ENCODE measurements around the gene ALDH3B2. TPM values are rescaled to one million over a fixed set of nuclear protein-coding genes. Genes with fewer than 3 reads are reported as not detected.
"Not testable (repeated sequence)": the region's sequence is repeated elsewhere in the genome, so short reads cannot be mapped to it uniquely, and the experiment has no call there.

Gene ALDH3B2
- total and polyA plus RNA-seq, 2 of the 8 experiments (the other 6 are each of a cell fraction or from before 2014, with no cell fraction given) = not detected

- H3K14ac ChIP-seq (ENCODE audit: insufficient read length); H2BK12ac ChIP-seq (ENCODE audit: low read depth, low read length); H3K27ac ChIP-seq (ENCODE audit: low read depth, low read length); FAIRE-seq; H3K18ac ChIP-seq (ENCODE audit: extremely low read depth, low read length); H3K9me3 ChIP-seq (ENCODE audit: insufficient read depth in 2 of 2, low read depth in 1 of 2, low read length in 1 of 2); POLR2A ChIA-PET (ENCODE audit: partially characterized antibody); H3K4me1 ChIP-seq (replicated peaks in 1 of 4; ENCODE audit: control insufficient read depth in 3 of 4, insufficient read depth in 4 of 4, low read length in 3 of 4); H3K4me3 ChIP-seq (ENCODE audit: extremely low read depth in 1 of 4, insufficient read depth in 2 of 4, low read depth in 3 of 4, low read length in 4 of 4); H3K23ac ChIP-seq (ENCODE audit: insufficient read length); H3K4ac ChIP-seq (replicated peaks; ENCODE audit: insufficient read length, low read depth, low read length); H2BK15ac ChIP-seq (ENCODE audit: low read length); H3K79me1 ChIP-seq (ENCODE audit: low read depth, low read length); H3K4me2 ChIP-seq (ENCODE audit: insufficient read depth in 1 of 2, low read depth in 2 of 2, low read length in 2 of 2); H3K23me2 ChIP-seq (ENCODE audit: low read depth, low read length); H4K5ac ChIP-seq (ENCODE audit: insufficient read length, low read depth, low read length); H3K79me2 ChIP-seq (ENCODE audit: control insufficient read depth in 1 of 2, insufficient read depth in 2 of 2, low read length in 2 of 2); H4K8ac ChIP-seq (ENCODE audit: extremely low read depth, insufficient read depth, low read length); H2BK120ac ChIP-seq (replicated peaks; ENCODE audit: low read depth, low read length); H2BK5ac ChIP-seq (ENCODE audit: low read depth, low read length); H3K36me3 ChIP-seq (ENCODE audit: control insufficient read depth in 2 of 4, insufficient read depth in 4 of 4, low read length in 3 of 4); H4K91ac ChIP-seq (replicated peaks; ENCODE audit: insufficient read length, low read length); H2BK20ac ChIP-seq (ENCODE audit: low read length); H2AFZ ChIP-seq (ENCODE audit: low read length); H2AK5ac ChIP-seq (ENCODE audit: low read depth, low read length); H3K9ac ChIP-seq (replicated peaks in 1 of 4; ENCODE audit: extremely low read depth in 1 of 4, low read depth in 3 of 4, low read length in 3 of 4); H3K27me3 ChIP-seq (replicated peaks in 1 of 4; ENCODE audit: control insufficient read depth in 3 of 4, extremely low read depth in 1 of 4, insufficient read depth in 3 of 4, low read length in 3 of 4); H4K20me1 ChIP-seq (replicated peaks in 1 of 2; ENCODE audit: control insufficient read depth in 1 of 2, insufficient read depth in 2 of 2, low read length in 2 of 2); H3K56ac ChIP-seq (replicated peaks; ENCODE audit: insufficient read length, low read depth, low read length): not testable (repeated sequence)
- DNase-seq (ENCODE audit: low read depth in 1 of 2, low spot score in 2 of 2) = peak in 1 of 2 experiments; percentile 73
- CTCF ChIA-PET (ENCODE audit: partially characterized antibody) = interaction anchor here (0.9 to 1.9 kb wide), 8 partner anchors 40 to 100 kb away, joined by 3 to 8 read pairs (median 4); partner anchors contain the start of gene TBX10
- TF ChIP-seq, protein P1, sequence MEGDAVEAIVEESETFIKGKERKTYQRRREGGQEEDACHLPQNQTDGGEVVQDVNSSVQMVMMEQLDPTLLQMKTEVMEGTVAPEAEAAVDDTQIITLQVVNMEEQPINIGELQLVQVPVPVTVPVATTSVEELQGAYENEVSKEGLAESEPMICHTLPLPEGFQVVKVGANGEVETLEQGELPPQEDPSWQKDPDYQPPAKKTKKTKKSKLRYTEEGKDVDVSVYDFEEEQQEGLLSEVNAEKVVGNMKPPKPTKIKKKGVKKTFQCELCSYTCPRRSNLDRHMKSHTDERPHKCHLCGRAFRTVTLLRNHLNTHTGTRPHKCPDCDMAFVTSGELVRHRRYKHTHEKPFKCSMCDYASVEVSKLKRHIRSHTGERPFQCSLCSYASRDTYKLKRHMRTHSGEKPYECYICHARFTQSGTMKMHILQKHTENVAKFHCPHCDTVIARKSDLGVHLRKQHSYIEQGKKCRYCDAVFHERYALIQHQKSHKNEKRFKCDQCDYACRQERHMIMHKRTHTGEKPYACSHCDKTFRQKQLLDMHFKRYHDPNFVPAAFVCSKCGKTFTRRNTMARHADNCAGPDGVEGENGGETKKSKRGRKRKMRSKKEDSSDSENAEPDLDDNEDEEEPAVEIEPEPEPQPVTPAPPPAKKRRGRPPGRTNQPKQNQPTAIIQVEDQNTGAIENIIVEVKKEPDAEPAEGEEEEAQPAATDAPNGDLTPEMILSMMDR (IDR thresholded peaks at IDR 0.05; ENCODE audit: control extremely low read depth in 1 of 3, insufficient read depth in 1 of 3, low read depth in 1 of 3, low read length in 3 of 3) = peak in 1 of 3 experiments; percentile 26; a peak in 1 of 4 replicates
- peak; percentile 24 for TF ChIP-seq RAD21 (IDR thresholded peaks at IDR 0.05 in 1 of 2, conservative IDR thresholded peaks at IDR 0.05 in 1 of 2; ENCODE audit: low read depth in 2 of 2, low read length in 2 of 2)
- WGBS, 2 experiments (ENCODE audit: extremely low coverage in 1 of 2, insufficient coverage in 1 of 2, insufficient read length in 1 of 2, insufficient replicate concordance in 2 of 2, low coverage in 1 of 2, low lambda C conversion rate in 2 of 2, missing lambda C conversion rate in 1 of 2) = 23% methylated on average over 6 of the region's 14 CpGs; no CpG with 5 or more reads in 1 of the 2 experiments
Measured at GRCh38 chr11:67713892-67714509, 39.6 kb upstream of the ALDH3B2 start.

Measured in H1 (cell line).